ENCODE results near the gene SMARCA2.

Gene SMARCA2

DNA sequence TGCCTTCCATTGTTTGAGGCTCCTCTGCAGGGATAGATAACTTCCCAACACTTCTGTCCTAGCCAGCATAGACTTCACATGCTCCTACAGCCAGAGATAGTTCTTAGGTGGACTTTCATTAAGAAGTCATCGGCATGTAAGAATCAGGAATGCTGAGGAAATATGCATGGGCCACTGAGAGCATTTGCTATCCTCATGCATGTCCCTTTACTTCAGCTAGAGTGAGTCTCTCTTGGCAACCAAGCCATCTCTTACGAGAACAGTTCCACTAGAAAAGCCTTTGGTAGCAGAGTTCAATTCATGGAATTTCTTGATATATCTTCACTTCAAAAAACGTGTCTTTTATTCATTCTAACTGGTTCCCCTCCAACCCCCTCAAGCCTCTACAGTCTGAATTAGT lies 202.4 kb downstream of the SMARCA2 start:
- Histone ChIP-seq H4K20me1 (ENCODE audit: low read depth, low read length) (no peaks in the 10 kb centered on the region), H3K4me3 (ENCODE audit: insufficient read depth, low read length, poor library complexity, severe bottlenecking) (no peak overlapping the region), H3K79me2 (ENCODE audit: insufficient read depth, low read length) (no peaks in the 10 kb centered on the region), H3F3A (ENCODE audit: insufficient read depth) (no peaks in the 10 kb centered on the region), H3K36me3 (ENCODE audit: low read length) (no peaks in the 10 kb centered on the region), H2AFZ (ENCODE audit: low read depth, low read length, severe bottlenecking) (no peak overlapping the region), H3K27me3 (ENCODE audit: low read length) (no peaks in the 10 kb centered on the region), H3K4me2 (ENCODE audit: low read depth, low read length, poor library complexity, severe bottlenecking) (no peak overlapping the region), H3K9me2 (replicated peaks; ENCODE audit: insufficient read depth, low read length) (no peaks in the 10 kb centered on the region), H3K27ac (ENCODE audit: low read depth, low read length) (no peak overlapping the region), H3K9ac (ENCODE audit: low read length) (no peak overlapping the region), H3K9me3 (ENCODE audit: insufficient read depth, low read length) (no peaks in the 10 kb centered on the region)
- no peak for TF ChIP-seq EZH2phosphoT487 (conservative IDR thresholded peaks at IDR 0.05; ENCODE audit: low read length)
- TF ChIP-seq, protein P1, sequence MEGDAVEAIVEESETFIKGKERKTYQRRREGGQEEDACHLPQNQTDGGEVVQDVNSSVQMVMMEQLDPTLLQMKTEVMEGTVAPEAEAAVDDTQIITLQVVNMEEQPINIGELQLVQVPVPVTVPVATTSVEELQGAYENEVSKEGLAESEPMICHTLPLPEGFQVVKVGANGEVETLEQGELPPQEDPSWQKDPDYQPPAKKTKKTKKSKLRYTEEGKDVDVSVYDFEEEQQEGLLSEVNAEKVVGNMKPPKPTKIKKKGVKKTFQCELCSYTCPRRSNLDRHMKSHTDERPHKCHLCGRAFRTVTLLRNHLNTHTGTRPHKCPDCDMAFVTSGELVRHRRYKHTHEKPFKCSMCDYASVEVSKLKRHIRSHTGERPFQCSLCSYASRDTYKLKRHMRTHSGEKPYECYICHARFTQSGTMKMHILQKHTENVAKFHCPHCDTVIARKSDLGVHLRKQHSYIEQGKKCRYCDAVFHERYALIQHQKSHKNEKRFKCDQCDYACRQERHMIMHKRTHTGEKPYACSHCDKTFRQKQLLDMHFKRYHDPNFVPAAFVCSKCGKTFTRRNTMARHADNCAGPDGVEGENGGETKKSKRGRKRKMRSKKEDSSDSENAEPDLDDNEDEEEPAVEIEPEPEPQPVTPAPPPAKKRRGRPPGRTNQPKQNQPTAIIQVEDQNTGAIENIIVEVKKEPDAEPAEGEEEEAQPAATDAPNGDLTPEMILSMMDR (IDR thresholded peaks at IDR 0.05; ENCODE audit: insufficient read depth, low read length, poor library complexity, severe bottlenecking): no peak

DNA sequence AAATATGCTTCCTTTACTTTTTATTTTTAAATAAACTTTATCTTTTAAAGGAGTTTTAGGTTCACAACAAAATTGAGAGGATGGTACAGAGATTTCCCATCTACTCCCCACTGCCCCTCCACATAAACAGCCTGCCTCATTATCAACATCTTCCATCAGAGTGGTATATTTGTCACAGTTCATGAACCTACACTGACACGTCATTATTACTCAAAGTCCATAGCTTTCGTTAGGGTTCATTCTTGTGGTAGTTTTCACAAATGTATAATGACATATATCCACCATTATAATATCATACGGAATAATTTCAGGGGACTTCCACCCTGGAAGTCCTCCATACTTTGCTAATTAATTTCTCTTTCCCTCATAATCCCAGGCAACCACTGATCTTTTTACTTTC lies 204.9 kb downstream of the SMARCA2 start:
- Histone ChIP-seq H3F3A (ENCODE audit: insufficient read depth) (no peaks in the 10 kb centered on the region), H3K36me3 (ENCODE audit: low read length) (no peaks in the 10 kb centered on the region), H3K9ac (ENCODE audit: low read length) (no peak overlapping the region), H3K9me3 (ENCODE audit: insufficient read depth, low read length) (no peaks in the 10 kb centered on the region), H3K4me3 (ENCODE audit: insufficient read depth, low read length, poor library complexity, severe bottlenecking) (no peak overlapping the region), H4K20me1 (ENCODE audit: low read depth, low read length) (no peaks in the 10 kb centered on the region), H3K4me2 (ENCODE audit: low read depth, low read length, poor library complexity, severe bottlenecking) (no peak overlapping the region), H3K27ac (ENCODE audit: low read depth, low read length) (no peak overlapping the region), H2AFZ (ENCODE audit: low read depth, low read length, severe bottlenecking) (no peak overlapping the region), H3K9me2 (replicated peaks; ENCODE audit: insufficient read depth, low read length) (no peaks in the 10 kb centered on the region), H3K79me2 (ENCODE audit: insufficient read depth, low read length) (no peaks in the 10 kb centered on the region), H3K27me3 (ENCODE audit: low read length) (no peaks in the 10 kb centered on the region)
- TF ChIP-seq, protein P1 (IDR thresholded peaks at IDR 0.05; ENCODE audit: insufficient read depth, low read length, poor library complexity, severe bottlenecking): no peak
- TF ChIP-seq EZH2phosphoT487 (conservative IDR thresholded peaks at IDR 0.05; ENCODE audit: low read length): no peak

- H2AFZ ChIP-seq (ENCODE audit: low read depth, low read length, severe bottlenecking): no peak overlapping the region
- H3K36me3 ChIP-seq (ENCODE audit: low read length): no peaks in the 10 kb centered on the region
- H3K9ac ChIP-seq (ENCODE audit: low read length): no peak overlapping the region
- H4K20me1 ChIP-seq (ENCODE audit: low read depth, low read length): no peaks in the 10 kb centered on the region
- H3K27me3 ChIP-seq (ENCODE audit: low read length): no peaks in the 10 kb centered on the region
- no peaks in the 10 kb centered on the region for H3F3A ChIP-seq (ENCODE audit: insufficient read depth)
- H3K4me3 ChIP-seq (ENCODE audit: insufficient read depth, low read length, poor library complexity, severe bottlenecking): no peak overlapping the region
- H3K9me2 ChIP-seq (replicated peaks; ENCODE audit: insufficient read depth, low read length): no peaks in the 10 kb centered on the region
- H3K9me3 ChIP-seq (ENCODE audit: insufficient read depth, low read length): no peaks in the 10 kb centered on the region
- TF ChIP-seq, protein P1 (IDR thresholded peaks at IDR 0.05; ENCODE audit: insufficient read depth, low read length, poor library complexity, severe bottlenecking): no peak
- TF ChIP-seq EZH2phosphoT487 (conservative IDR thresholded peaks at IDR 0.05; ENCODE audit: low read length): no peak
- H3K4me2 ChIP-seq (ENCODE audit: low read depth, low read length, poor library complexity, severe bottlenecking): no peak overlapping the region
- H3K79me2 ChIP-seq (ENCODE audit: insufficient read depth, low read length): no peaks in the 10 kb centered on the region
- H3K27ac ChIP-seq (ENCODE audit: low read depth, low read length): no peak overlapping the region
These were observed 212.2 kb downstream of the SMARCA2 start for GRCh38 chr9:2227144-2227867.

Data from SU-DHL-6 (cell line).